Measurements from ENCODE around the gene DENND1A. TPM values are rescaled to one million over a fixed set of nuclear protein-coding genes. Genes with fewer than 3 reads are reported as not detected.

The DENND1A gene
- total and polyA plus RNA-seq, 2 donors from 2014 or later: 16.3 to 19.6 TPM

- no peak for DNase-seq
- intact Hi-C loops (cut with DNase I): no loop called here
- peaks cover 0 to 4% (median 0%) of the 10 kb centered on the region in 3 donors for H3K4me1 ChIP-seq (ENCODE audit: control insufficient read depth in 2 of 3, insufficient read depth in 2 of 3, low read depth in 1 of 3, low read length in 3 of 3)
- TF ChIP-seq CTCF (IDR thresholded peaks at IDR 0.05; ENCODE audit: borderline replicate concordance, extremely low read depth, insufficient read depth): no peak
- no peak overlapping the region for H3K27ac ChIP-seq (ENCODE audit: low read depth in 2 of 2, low read length in 2 of 2)
- H3K36me3 ChIP-seq (ENCODE audit: control insufficient read depth in 2 of 3, insufficient read depth in 3 of 3, low read length in 3 of 3): no peaks in the 10 kb centered on the region
- FAIRE-seq: no peak
- H3K4me3 ChIP-seq (ENCODE audit: low read length in 3 of 3): no peak overlapping the region
- H3K9ac ChIP-seq (ENCODE audit: low read length in 3 of 3): no peak overlapping the region
- H3K27me3 ChIP-seq (ENCODE audit: control insufficient read depth, insufficient read depth, low read length): no peaks in the 10 kb centered on the region
- H3K9me3 ChIP-seq (ENCODE audit: control insufficient read depth in 2 of 3, insufficient read depth in 1 of 3, low read length in 3 of 3): no peaks in the 10 kb centered on the region
These were observed 592.0 kb downstream of the DENND1A start for GRCh38 chr9:123337971-123338370.

- no peak overlapping the region for H3K4me3 ChIP-seq (ENCODE audit: low read length in 3 of 3)
- FAIRE-seq (no peak), DNase-seq (no peak)
- no peaks in the 10 kb centered on the region for H3K27me3 ChIP-seq (ENCODE audit: control insufficient read depth, insufficient read depth, low read length)
- intact Hi-C loops (cut with DNase I): no loop called here
- H3K4me1 ChIP-seq (ENCODE audit: control insufficient read depth in 2 of 3, insufficient read depth in 2 of 3, low read depth in 1 of 3, low read length in 3 of 3): peaks cover 0 to 4% (median 0%) of the 10 kb centered on the region in 3 donors
- TF ChIP-seq CTCF (IDR thresholded peaks at IDR 0.05; ENCODE audit: borderline replicate concordance, extremely low read depth, insufficient read depth): no peak
- no peaks in the 10 kb centered on the region for H3K9me3 ChIP-seq (ENCODE audit: control insufficient read depth in 2 of 3, insufficient read depth in 1 of 3, low read length in 3 of 3)
- no peaks in the 10 kb centered on the region for H3K36me3 ChIP-seq (ENCODE audit: control insufficient read depth in 2 of 3, insufficient read depth in 3 of 3, low read length in 3 of 3)
- H3K27ac ChIP-seq (ENCODE audit: low read depth in 2 of 2, low read length in 2 of 2): no peak overlapping the region
- no peak overlapping the region for H3K9ac ChIP-seq (ENCODE audit: low read length in 3 of 3)
These were observed 593.0 kb downstream of the DENND1A start for GRCh38 chr9:123336959-123337358.

GRCh38 chr9:123336449-123336848, 593.5 kb downstream of the DENND1A start:
- Histone ChIP-seq H3K9me3 (ENCODE audit: control insufficient read depth in 2 of 3, insufficient read depth in 1 of 3, low read length in 3 of 3) (no peaks in the 10 kb centered on the region), H3K4me3 (ENCODE audit: low read length in 3 of 3) (no peak overlapping the region), H3K27me3 (ENCODE audit: control insufficient read depth, insufficient read depth, low read length) (no peaks in the 10 kb centered on the region), H3K4me1 (ENCODE audit: control insufficient read depth in 2 of 3, insufficient read depth in 2 of 3, low read depth in 1 of 3, low read length in 3 of 3) (peaks cover 0 to 4% (median 0%) of the 10 kb centered on the region in 3 donors), H3K36me3 (ENCODE audit: control insufficient read depth in 2 of 3, insufficient read depth in 3 of 3, low read length in 3 of 3) (no peaks in the 10 kb centered on the region), H3K27ac (ENCODE audit: low read depth in 2 of 2, low read length in 2 of 2) (no peak overlapping the region), H3K9ac (ENCODE audit: low read length in 3 of 3) (no peak overlapping the region)
- no peak for TF ChIP-seq CTCF (IDR thresholded peaks at IDR 0.05; ENCODE audit: borderline replicate concordance, extremely low read depth, insufficient read depth)
- intact Hi-C loops (cut with DNase I): no loop called here
- FAIRE-seq (no peak), DNase-seq (no peak)

GRCh38 chr9:123335986-123336329, 594.0 kb downstream of the DENND1A start:
- H3K27ac ChIP-seq (ENCODE audit: low read depth in 2 of 2, low read length in 2 of 2): no peak overlapping the region
- peaks cover 0 to 4% (median 0%) of the 10 kb centered on the region in 3 donors for H3K4me1 ChIP-seq (ENCODE audit: control insufficient read depth in 2 of 3, insufficient read depth in 2 of 3, low read depth in 1 of 3, low read length in 3 of 3)
- DNase-seq (peak in 1 of 5 donors; percentile 29), FAIRE-seq (no peak)
- H3K4me3 ChIP-seq (ENCODE audit: low read length in 3 of 3): no peak overlapping the region
- no peaks in the 10 kb centered on the region for H3K27me3 ChIP-seq (ENCODE audit: control insufficient read depth, insufficient read depth, low read length)
- no peaks in the 10 kb centered on the region for H3K36me3 ChIP-seq (ENCODE audit: control insufficient read depth in 2 of 3, insufficient read depth in 3 of 3, low read length in 3 of 3)
- no peaks in the 10 kb centered on the region for H3K9me3 ChIP-seq (ENCODE audit: control insufficient read depth in 2 of 3, insufficient read depth in 1 of 3, low read length in 3 of 3)
- no peak for TF ChIP-seq CTCF (IDR thresholded peaks at IDR 0.05; ENCODE audit: borderline replicate concordance, extremely low read depth, insufficient read depth)
- intact Hi-C loops (cut with DNase I): no loop called here
- no peak overlapping the region for H3K9ac ChIP-seq (ENCODE audit: low read length in 3 of 3)

All from kidney (tissue), 14 donors.